ENCODE data around the gene AIF1.

Gene AIF1

DNA sequence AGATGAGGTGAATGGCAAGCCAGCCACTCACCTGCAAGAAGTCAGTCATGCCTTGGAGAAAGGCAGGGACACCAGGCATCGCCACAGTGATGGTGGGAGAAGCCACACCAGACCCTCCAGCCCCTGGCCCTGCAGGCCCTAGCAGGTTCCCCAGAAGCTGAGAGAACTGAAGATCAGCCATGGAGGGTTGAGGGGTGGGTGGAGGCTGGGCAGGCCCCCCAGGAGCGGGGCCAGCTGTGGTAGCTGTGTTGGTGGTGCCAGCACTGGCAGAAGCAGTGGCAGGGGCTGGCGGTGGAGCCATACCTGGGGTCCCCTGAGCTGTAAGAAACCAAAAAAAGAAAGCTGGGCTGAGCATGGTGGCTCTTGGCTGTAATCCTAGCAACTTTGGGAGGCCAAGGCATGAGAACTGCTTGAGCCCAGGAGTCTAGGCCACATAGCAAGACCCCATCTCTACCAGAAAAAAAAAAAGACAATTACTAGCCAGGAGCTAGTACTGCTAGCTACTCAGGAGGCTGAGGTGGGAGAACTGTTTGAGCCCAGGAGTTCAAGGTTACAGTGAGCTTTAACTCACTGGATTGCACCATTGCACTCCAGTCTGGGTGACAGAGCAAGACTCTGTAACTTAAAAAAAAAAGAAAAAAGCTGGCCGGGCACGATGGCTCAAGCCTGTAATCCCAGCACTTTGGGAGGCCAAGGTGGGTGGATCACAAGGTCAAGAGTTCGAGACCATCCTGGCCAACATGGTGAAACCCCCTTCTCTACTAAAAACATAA, 27.9 kb downstream of the AIF1 start:
- H3K27ac ChIP-seq (ENCODE audit: low read depth in 2 of 2, low read length in 2 of 2): no peak overlapping the region
- no peak overlapping the region for H3K4me3 ChIP-seq (ENCODE audit: low read length in 2 of 2)
- no peaks in the 10 kb centered on the region for H3K27me3 ChIP-seq (ENCODE audit: control insufficient read depth in 2 of 2, insufficient read depth in 2 of 2, low read length in 2 of 2)
- H3K9ac ChIP-seq (ENCODE audit: low read depth in 1 of 2, low read length in 2 of 2): no peak overlapping the region
- peaks cover 84 to 85% of the 10 kb centered on the region in 2 donors for H3K36me3 ChIP-seq (ENCODE audit: control insufficient read depth in 2 of 2, insufficient read depth in 2 of 2, low read length in 2 of 2)
- no peaks in the 10 kb centered on the region for H3K4me1 ChIP-seq (ENCODE audit: control insufficient read depth in 2 of 2, insufficient read depth in 2 of 2, low read length in 2 of 2)
- no peaks in the 10 kb centered on the region for H3K9me3 ChIP-seq (ENCODE audit: control insufficient read depth in 2 of 2, low read length in 2 of 2)

DNA sequence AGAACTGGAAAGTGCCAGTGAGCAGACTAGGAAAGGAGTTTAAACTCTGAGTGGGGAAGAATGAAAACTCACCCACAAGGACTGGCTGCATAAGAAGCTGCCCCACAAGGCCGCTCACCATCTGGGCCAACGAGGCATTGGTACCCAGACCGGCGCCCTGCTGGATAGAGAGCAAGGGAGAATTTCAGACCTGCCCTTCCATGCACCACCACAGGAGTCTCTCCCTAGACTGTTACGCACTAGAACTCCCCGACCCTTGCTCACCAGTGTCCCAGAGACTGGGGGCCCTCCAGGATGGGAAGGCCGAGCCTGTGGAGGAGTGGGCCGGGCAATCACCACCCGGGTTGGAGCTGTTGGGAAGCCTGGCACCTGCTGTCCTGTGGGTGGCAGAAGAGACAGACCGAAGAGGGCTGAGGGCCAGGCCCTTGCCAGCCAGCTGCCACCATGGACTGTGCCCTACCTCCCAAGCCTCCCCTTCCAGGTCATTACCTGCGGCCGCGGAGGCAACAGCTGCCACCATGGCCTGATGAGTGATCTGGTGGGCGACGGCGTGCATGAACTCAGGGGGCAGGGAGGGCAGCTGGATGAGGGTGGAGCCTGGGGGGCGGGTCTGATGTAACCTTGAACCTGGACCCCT, 28.9 kb downstream of the AIF1 start:
- H3K27me3 ChIP-seq (ENCODE audit: control insufficient read depth in 2 of 2, insufficient read depth in 2 of 2, low read length in 2 of 2): no peaks in the 10 kb centered on the region
- H3K9ac ChIP-seq (ENCODE audit: low read depth in 1 of 2, low read length in 2 of 2): no peak overlapping the region
- no peaks in the 10 kb centered on the region for H3K4me1 ChIP-seq (ENCODE audit: control insufficient read depth in 2 of 2, insufficient read depth in 2 of 2, low read length in 2 of 2)
- no peaks in the 10 kb centered on the region for H3K9me3 ChIP-seq (ENCODE audit: control insufficient read depth in 2 of 2, low read length in 2 of 2)
- H3K4me3 ChIP-seq (ENCODE audit: low read length in 2 of 2): no peak overlapping the region
- peaks cover 89 to 91% of the 10 kb centered on the region in 2 donors for H3K36me3 ChIP-seq (ENCODE audit: control insufficient read depth in 2 of 2, insufficient read depth in 2 of 2, low read length in 2 of 2)
- H3K27ac ChIP-seq (ENCODE audit: low read depth in 2 of 2, low read length in 2 of 2): no peak overlapping the region

DNA sequence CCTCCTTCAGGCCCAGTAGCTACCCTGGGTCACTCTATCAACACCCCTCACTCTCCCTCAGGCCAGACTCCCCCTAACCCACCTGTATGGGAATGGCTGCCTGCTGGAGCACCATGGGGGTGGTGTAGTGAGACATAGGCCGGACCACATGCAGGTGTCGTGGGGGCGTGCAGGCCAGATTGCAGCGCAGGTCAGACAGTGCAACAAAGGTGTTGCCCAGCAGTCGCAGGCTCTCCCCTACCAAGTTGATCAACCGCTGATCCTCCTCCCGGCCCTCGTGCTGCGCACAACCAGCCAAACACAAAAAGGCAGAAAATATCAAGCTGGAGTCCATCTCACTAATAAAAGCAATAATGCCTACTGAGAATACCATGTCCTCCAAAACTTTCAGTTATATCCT, 30.3 kb downstream of the AIF1 start:
- peaks cover 83 to 85% of the 10 kb centered on the region in 2 donors for H3K36me3 ChIP-seq (ENCODE audit: control insufficient read depth in 2 of 2, insufficient read depth in 2 of 2, low read length in 2 of 2)
- no peaks in the 10 kb centered on the region for H3K27me3 ChIP-seq (ENCODE audit: control insufficient read depth in 2 of 2, insufficient read depth in 2 of 2, low read length in 2 of 2)
- H3K4me3 ChIP-seq (ENCODE audit: low read length in 2 of 2): no peak overlapping the region
- no peak overlapping the region for H3K27ac ChIP-seq (ENCODE audit: low read depth in 2 of 2, low read length in 2 of 2)
- no peaks in the 10 kb centered on the region for H3K9me3 ChIP-seq (ENCODE audit: control insufficient read depth in 2 of 2, low read length in 2 of 2)
- no peak overlapping the region for H3K9ac ChIP-seq (ENCODE audit: low read depth in 1 of 2, low read length in 2 of 2)
- no peaks in the 10 kb centered on the region for H3K4me1 ChIP-seq (ENCODE audit: control insufficient read depth in 2 of 2, insufficient read depth in 2 of 2, low read length in 2 of 2)

GRCh38 chr6:31651602-31652191, 36.7 kb downstream of the AIF1 start:
- Histone ChIP-seq H3K4me1 (ENCODE audit: control insufficient read depth in 2 of 2, insufficient read depth in 2 of 2, low read length in 2 of 2) (peaks cover 23 to 27% of the 10 kb centered on the region in 2 donors), H3K9me3 (ENCODE audit: control insufficient read depth in 2 of 2, low read length in 2 of 2) (no peaks in the 10 kb centered on the region), H3K9ac (ENCODE audit: low read depth in 1 of 2, low read length in 2 of 2) (peak overlapping the region; percentile 78 to 93), H3K27ac (ENCODE audit: low read depth in 2 of 2, low read length in 2 of 2) (peak overlapping the region; percentile 94), H3K27me3 (ENCODE audit: control insufficient read depth in 2 of 2, insufficient read depth in 2 of 2, low read length in 2 of 2) (no peaks in the 10 kb centered on the region), H3K36me3 (ENCODE audit: control insufficient read depth in 2 of 2, insufficient read depth in 2 of 2, low read length in 2 of 2) (peaks cover 31 to 42% of the 10 kb centered on the region in 2 donors), H3K4me3 (ENCODE audit: low read length in 2 of 2) (peak overlapping the region; percentile 98 to 100)

DNA sequence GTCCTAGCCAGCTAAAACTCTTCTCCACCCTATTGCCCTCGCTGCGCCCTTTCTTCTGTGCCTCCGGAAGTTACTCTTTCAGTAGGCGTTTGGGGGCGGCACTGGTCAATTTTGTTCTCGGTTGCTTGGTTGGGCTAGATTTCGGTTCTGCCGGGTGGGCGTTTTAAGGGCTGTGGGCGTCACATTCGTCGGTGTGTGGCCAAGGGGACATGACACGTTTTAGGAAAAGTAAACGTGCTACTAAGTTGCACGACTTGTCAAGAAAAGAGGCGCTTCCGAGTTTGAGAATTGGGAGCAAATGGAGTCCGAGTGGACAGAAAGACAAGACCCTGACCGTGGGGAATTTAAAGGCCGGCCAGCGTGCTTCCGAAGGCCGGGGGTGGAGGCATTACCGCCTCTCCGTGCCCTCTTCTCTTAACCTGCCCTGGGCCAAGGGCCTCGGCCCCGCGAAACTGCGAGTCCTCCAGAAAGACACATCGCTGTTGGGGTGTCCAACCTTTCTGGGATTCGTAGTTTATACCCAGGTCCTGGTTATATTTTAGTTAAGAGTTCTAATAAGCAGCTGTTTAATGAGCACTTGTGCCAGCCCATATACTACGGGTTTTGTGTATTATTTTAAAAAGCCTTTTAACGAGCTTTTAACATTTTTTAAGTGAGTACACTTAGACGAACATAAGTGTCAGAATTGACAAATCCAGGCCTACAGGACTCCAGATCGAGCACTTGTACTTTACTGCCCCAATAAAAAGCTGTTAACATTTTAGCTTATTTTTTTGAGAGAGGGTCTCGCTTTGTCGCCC, 38.1 kb downstream of the AIF1 start:
- H3K4me1 ChIP-seq (ENCODE audit: control insufficient read depth in 2 of 2, insufficient read depth in 2 of 2, low read length in 2 of 2): peaks cover 24 to 28% of the 10 kb centered on the region in 2 donors
- peak overlapping the region; percentile 94 for H3K27ac ChIP-seq (ENCODE audit: low read depth in 2 of 2, low read length in 2 of 2)
- H3K27me3 ChIP-seq (ENCODE audit: control insufficient read depth in 2 of 2, insufficient read depth in 2 of 2, low read length in 2 of 2): no peaks in the 10 kb centered on the region
- peak overlapping the region; percentile 78 to 93 for H3K9ac ChIP-seq (ENCODE audit: low read depth in 1 of 2, low read length in 2 of 2)
- peak overlapping the region; percentile 98 to 100 for H3K4me3 ChIP-seq (ENCODE audit: low read length in 2 of 2)
- H3K9me3 ChIP-seq (ENCODE audit: control insufficient read depth in 2 of 2, low read length in 2 of 2): no peaks in the 10 kb centered on the region
- peaks cover 19 to 41% of the 10 kb centered on the region in 2 donors for H3K36me3 ChIP-seq (ENCODE audit: control insufficient read depth in 2 of 2, insufficient read depth in 2 of 2, low read length in 2 of 2)

DNA sequence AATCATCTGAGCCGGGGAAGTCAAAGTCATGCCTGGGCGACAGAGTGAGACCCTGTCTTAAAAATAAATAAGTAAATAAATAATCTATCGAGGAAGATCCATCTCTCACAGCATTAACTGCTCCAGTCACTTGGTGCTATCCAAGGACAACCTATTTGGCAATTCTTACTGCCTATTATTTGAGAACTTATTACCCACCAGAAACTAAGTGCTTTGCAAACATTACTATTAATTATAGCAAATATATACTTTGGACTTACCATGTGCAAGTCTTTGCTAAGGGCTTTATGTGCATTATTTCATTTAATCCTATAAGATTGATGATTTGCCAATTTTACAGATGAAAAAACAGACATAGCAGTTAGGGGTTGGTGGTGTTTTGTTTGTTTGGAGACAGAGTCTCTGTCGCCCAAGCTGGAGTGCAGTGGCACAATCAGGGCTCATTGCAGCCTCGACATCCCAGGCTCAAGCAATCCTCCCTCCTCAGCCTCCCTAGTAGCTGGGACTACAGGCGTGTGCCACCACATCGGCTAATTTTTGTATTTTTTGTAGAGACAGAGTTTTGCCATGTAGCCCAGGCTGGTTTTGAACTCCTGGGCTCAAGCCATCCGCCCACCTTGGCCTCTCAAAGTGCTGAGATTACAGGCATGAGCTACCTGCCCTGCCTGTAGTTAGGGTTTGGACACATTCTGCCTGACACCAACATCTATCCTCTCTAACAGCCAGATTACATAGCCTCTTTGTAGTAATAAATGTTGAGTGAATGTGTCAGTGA, 39.7 kb downstream of the AIF1 start:
- no peaks in the 10 kb centered on the region for H3K27me3 ChIP-seq (ENCODE audit: control insufficient read depth in 2 of 2, insufficient read depth in 2 of 2, low read length in 2 of 2)
- no peak overlapping the region for H3K27ac ChIP-seq (ENCODE audit: low read depth in 2 of 2, low read length in 2 of 2)
- no peak overlapping the region for H3K9ac ChIP-seq (ENCODE audit: low read depth in 1 of 2, low read length in 2 of 2)
- no peak overlapping the region for H3K4me3 ChIP-seq (ENCODE audit: low read length in 2 of 2)
- no peaks in the 10 kb centered on the region for H3K9me3 ChIP-seq (ENCODE audit: control insufficient read depth in 2 of 2, low read length in 2 of 2)
- H3K4me1 ChIP-seq (ENCODE audit: control insufficient read depth in 2 of 2, insufficient read depth in 2 of 2, low read length in 2 of 2): peaks cover 40 to 43% of the 10 kb centered on the region in 2 donors
- H3K36me3 ChIP-seq (ENCODE audit: control insufficient read depth in 2 of 2, insufficient read depth in 2 of 2, low read length in 2 of 2): peaks cover 4 to 31% of the 10 kb centered on the region in 2 donors

- Histone ChIP-seq H3K27me3 (ENCODE audit: control insufficient read depth in 2 of 2, insufficient read depth in 2 of 2, low read length in 2 of 2) (no peaks in the 10 kb centered on the region), H3K36me3 (ENCODE audit: control insufficient read depth in 2 of 2, insufficient read depth in 2 of 2, low read length in 2 of 2) (peaks cover 4 to 31% of the 10 kb centered on the region in 2 donors), H3K27ac (ENCODE audit: low read depth in 2 of 2, low read length in 2 of 2) (no peak within 1 kb of the TSS), H3K4me1 (ENCODE audit: control insufficient read depth in 2 of 2, insufficient read depth in 2 of 2, low read length in 2 of 2) (peaks cover 40 to 46% of the 10 kb centered on the region in 2 donors), H3K9me3 (ENCODE audit: control insufficient read depth in 2 of 2, low read length in 2 of 2) (no peaks in the 10 kb centered on the region), H3K9ac (ENCODE audit: low read depth in 1 of 2, low read length in 2 of 2) (peak within 1 kb of the TSS in 1 of 2 donors; percentile 5), H3K4me3 (ENCODE audit: low read length in 2 of 2) (peak within 1 kb of the TSS in 1 of 2 donors; percentile 42)
These were observed 40.6 kb downstream of the AIF1 start, which contains the start of gene APOM for GRCh38 chr6:31655349-31656237. TSS of gene APOM (plus strand) at chr6:31655894. CDS start at chr6:31655967, 73 bp downstream.

DNA sequence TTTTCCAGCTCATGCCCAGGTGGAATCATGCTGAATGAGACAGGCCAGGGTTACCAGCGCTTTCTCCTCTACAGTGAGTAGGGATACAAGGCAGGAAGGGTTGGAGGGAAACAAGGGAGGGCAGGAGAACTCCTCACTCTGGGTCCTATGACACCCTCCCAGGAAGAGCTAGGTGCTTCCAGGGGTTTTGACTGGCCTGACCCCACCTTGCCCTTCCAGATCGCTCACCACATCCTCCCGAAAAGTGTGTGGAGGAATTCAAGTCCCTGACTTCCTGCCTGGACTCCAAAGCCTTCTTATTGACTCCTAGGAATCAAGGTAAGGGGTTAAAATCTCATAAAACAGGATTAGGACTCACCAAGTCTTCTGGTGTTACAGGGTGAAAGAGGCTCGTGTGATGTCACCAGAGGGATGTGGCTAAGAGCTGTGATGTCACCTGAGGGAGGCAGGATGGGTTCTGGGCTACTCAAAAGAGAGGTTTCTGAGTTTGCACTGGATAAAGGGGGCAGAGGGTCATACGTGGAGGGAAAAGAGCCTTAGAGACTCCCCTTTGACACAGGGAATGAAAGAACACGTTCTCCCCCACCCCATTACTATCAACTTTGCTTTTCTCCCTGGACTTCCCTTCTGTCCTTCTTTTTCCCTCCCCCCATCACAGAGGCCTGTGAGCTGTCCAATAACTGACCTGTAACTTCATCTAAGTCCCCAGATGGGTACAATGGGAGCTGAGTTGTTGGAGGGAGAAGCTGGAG, 42.5 kb downstream of the AIF1 start:
- Histone ChIP-seq H3K36me3 (ENCODE audit: control insufficient read depth in 2 of 2, insufficient read depth in 2 of 2, low read length in 2 of 2) (peaks cover 0 to 36% of the 10 kb centered on the region in 2 donors), H3K4me1 (ENCODE audit: control insufficient read depth in 2 of 2, insufficient read depth in 2 of 2, low read length in 2 of 2) (peaks cover 29 to 38% of the 10 kb centered on the region in 2 donors), H3K4me3 (ENCODE audit: low read length in 2 of 2) (no peak overlapping the region), H3K27me3 (ENCODE audit: control insufficient read depth in 2 of 2, insufficient read depth in 2 of 2, low read length in 2 of 2) (no peaks in the 10 kb centered on the region), H3K9ac (ENCODE audit: low read depth in 1 of 2, low read length in 2 of 2) (no peak overlapping the region), H3K27ac (ENCODE audit: low read depth in 2 of 2, low read length in 2 of 2) (no peak overlapping the region), H3K9me3 (ENCODE audit: control insufficient read depth in 2 of 2, low read length in 2 of 2) (no peaks in the 10 kb centered on the region)

Data from mucosa of rectum (tissue), 2 donors.